GM12872 (cell line): ENCODE data around the gene PLCG1.

Source experiments
- TF ChIP-seq, protein P1 (sequence below): IDR thresholded peaks from 3 replicates; pipeline ENCODE4 v1.5.1; 2011; ENCODE audit warnings: low read depth, mild to moderate bottlenecking, low read length, moderate library complexity; ENCODE audit not compliant: insufficient read depth

Gene PLCG1

DNA sequence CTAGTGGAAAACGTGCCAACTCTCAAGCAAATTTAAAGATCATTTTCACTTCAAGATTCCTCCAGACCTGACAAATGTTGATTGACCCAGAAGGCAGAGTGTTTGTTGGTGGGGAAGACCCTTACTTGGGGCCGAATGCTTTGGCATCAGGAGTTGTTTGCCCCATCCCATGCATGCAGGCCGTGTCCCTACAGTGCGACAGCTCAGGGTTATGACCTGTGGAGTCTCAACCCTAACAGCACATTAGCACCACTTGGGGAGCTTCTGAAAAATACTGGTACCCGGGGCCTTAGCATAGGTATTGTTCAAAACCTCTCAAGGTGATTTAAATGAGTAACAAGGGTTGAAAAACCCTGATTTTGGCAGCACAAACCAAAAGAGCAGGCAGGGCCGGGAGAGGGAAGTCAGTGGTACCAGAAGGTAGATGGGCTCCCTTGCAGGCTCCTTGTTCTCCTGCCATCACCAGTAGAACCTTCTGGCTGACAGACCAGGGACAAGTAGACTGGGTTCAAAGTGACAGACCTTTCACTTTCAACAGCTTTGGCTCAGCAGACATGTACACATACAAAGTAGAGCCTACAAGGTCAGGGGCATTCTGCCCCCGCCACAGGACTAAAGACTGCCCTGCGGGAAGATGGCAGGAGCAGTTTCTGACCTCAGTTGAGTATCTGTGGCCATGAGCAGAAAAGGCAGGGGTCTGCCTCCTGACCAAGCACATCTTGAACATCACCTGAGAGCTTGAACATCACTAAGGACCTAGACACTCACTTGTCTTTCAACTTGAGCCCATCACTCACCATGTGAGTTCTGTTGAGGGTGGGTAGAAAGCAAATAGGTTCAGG lies 39.6 kb downstream of the PLCG1 start:
- TF ChIP-seq, protein P1, sequence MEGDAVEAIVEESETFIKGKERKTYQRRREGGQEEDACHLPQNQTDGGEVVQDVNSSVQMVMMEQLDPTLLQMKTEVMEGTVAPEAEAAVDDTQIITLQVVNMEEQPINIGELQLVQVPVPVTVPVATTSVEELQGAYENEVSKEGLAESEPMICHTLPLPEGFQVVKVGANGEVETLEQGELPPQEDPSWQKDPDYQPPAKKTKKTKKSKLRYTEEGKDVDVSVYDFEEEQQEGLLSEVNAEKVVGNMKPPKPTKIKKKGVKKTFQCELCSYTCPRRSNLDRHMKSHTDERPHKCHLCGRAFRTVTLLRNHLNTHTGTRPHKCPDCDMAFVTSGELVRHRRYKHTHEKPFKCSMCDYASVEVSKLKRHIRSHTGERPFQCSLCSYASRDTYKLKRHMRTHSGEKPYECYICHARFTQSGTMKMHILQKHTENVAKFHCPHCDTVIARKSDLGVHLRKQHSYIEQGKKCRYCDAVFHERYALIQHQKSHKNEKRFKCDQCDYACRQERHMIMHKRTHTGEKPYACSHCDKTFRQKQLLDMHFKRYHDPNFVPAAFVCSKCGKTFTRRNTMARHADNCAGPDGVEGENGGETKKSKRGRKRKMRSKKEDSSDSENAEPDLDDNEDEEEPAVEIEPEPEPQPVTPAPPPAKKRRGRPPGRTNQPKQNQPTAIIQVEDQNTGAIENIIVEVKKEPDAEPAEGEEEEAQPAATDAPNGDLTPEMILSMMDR = no peak

DNA sequence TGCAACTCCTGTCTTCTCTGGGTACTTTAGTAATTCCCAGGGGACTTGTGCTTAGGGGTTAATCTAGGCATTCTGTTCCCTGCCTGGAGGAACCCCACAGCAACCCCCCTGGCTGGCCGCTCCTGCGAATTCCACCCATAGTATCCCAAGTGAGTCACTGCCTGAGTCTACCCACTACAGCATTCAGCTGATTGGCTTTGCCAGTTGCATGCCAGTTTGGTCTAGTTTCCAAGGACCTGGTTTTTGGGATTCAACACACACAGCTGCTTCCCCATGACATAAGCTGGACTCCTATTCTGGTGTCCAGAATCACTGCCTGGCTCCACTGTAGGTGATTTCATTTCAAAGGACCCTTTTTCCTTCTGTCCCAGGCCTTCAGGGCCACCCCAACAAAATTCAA lies 40.3 kb downstream of the PLCG1 start:
- TF ChIP-seq, protein P1 = no peak

DNA sequence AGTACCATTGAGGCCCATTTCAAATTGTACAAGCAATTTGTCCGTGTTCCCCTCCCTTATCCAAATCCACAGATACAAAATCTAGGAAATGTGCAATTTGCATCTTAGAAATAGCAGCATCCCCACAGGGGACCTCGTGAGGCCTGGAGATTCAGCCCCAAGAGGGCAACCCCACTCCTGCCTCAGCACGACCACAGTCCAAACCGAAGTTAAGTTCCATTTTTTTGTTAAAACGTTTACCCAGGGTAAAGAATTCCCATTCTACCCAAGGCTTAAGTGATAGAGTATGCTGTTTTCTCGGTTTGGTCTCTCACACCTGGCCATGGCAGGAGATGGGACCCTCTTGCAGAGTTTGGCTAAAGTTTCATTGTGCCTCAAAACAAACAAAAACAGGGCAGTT lies 41.2 kb downstream of the PLCG1 start:
- TF ChIP-seq, protein P1 = no peak

DNA sequence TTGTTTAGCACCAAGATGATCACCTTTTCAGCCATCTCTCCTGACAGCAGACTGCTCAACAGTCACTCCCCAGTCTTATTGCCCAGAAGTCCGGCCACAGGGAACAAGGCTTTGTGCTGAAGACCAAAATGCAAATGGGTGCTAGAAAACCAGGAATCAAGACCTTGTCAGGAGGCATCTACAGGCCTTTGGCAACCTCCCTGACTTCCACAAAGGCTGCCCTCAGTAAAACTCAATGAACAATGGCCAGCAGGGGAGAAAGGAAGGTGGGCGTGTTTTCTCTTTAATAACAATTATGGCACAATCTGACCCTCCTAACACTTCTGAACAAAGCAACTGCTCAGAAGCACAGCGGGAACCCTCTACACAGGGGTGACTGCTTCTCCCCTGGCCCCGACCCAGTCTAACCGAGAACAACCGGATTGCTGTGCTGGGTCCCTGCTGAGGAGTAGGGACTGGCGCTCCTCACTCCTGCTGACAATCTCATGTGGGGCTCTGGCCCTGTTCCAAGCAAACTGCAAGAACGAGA lies 41.6 kb downstream of the PLCG1 start:
- TF ChIP-seq, protein P1 = no peak

DNA sequence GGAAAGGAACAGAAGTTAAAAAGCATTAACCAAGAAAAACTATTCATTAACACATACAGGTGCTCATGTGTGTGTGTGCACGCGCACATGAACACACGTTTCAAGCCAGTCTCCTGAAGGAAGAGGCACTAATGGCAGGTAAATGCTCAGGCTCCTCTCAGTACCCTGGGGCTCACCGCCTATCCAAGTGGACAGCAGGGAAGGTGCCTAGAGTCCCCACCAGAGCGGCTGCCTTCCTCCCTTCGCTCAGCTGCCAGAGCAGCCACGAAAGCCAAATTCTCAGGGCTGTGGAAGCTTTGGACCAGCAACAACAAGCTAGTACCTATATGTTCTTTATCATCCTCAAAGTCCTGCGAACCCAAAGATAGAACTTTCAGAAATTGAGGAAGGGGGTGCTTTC lies 42.6 kb downstream of the PLCG1 start:
- TF ChIP-seq, protein P1 = no peak

DNA sequence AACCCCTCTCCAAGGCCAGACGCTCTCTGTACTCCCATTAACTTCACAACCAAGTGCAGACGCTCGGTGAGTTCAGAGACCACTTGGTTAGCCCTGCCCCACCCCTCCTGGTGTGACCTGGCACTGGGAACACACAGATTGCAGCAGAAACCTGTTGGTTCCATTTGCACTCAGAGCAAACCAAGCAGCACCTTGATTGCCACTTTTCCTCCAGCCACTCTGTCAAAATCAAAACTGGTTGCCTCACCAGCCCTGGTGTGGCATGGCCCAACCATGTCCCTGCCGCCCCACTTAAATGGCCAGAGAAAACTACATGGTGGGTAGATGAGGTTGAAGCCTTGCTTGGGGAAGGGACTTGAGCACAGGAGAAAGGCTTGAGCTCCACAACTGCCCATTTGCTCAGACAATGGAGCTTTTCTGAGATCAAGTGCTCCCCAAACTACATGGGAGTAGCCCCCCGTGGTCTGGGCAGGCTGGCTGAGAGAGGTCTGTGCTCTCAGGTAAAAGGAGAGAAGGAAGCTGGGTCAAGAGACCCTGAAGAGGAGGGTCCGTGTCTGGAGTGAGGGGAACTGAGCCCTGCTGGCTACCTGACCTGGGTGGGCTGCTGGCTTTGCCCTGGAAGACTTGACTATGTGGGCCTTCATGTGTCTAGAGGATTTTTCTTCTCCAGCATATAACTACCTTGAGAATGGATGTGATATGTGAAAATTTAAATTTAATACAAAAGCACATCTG lies 43.4 kb downstream of the PLCG1 start:
- TF ChIP-seq, protein P1 = no peak

DNA sequence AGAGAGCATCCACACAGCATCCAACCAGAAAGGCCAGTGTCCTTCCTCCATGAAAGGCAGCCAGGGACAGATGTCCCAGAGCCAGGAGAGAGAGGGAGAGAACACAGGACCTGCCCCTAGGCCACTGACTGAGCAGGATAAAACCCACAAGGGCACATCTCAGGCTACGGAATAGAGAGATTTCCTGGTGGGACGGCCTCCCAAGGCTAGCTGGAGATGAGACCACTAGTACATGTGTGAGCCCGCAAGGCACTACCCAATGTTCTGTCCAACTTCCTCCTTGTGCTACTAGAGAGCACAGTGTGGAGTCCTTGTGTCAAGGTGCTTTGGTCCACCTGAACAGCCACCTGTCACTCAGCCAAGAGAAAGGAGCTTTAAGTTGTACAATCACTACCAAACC lies 44.2 kb downstream of the PLCG1 start:
- TF ChIP-seq, protein P1 = no peak
